HG02763 (cell line): ENCODE results near the gene DLG2.
"Not testable (repeated sequence)": the region's sequence is repeated elsewhere in the genome, so short reads cannot be mapped to it uniquely, and the experiment has no call there.

ENCODE experiments used
- ATAC-seq: cut with Tn5 transposase; IDR thresholded peaks from one replicate; pipeline ENCODE4 v1.9.1; 2021; ENCODE audit warnings: mild to moderate bottlenecking, moderate library complexity; ENCODE audit not compliant: unreplicated experiment

DLG2 gene

DNA sequence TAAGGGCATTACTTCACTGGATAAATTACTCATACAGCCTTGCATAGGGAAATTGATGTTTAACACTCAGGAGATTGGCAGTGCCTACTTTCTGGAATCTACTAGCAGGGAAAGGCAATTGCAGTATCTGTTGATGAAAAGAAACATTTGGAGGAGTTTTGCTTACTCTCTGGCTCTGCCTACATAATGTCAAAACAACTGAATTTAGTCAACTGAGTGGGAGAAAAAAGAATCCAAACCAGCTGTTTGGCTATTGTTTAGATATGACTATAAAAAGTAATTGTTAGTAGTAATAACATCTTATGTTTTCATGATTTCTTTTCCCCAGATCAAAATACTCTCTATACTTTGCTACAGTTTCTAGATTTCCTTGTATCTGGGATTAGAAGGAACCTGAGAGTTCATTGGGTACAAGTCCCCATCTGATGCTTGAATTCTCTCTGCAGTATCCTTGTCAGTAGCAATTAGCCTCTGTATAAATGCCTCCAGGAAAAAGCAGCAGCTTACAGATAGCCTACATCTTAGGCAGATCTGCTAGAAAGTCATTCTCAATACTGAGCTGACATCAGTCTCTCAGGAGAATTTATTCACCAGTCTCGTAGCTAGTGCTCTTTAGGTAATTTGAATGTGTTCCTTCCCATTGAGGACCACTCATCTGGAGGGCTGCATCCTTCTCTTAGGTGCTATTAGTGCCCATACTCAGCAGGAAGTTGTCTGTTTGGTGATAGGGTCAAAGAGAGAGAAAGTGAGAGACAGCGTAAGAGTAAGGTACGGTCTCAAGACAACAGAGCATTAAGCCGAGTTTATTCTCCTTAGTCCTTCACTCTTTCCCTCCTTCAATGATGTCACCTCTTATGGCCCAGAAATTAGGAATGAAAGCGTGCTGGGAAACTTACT, 2155.1 kb downstream of the DLG2 start:
- ATAC-seq: no peak

DNA sequence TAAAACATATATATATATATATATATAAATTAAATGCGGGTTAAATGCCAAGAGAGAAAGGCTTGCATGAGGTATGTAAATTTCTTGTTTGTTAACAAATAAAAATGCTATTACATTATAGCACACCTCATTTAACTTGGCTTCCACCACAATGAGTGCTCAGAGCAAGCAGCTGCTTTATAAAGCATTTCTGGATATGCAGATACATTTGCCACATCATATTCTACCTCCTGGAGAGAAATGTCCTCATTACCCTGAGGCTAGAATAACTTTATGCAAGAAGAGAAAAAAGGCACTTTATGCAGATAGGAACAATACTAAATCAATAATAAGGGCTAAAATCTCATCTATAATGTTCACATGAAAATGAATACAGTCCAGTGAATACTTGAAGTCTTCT, 2159.3 kb downstream of the DLG2 start:
- ATAC-seq: no peak

DNA sequence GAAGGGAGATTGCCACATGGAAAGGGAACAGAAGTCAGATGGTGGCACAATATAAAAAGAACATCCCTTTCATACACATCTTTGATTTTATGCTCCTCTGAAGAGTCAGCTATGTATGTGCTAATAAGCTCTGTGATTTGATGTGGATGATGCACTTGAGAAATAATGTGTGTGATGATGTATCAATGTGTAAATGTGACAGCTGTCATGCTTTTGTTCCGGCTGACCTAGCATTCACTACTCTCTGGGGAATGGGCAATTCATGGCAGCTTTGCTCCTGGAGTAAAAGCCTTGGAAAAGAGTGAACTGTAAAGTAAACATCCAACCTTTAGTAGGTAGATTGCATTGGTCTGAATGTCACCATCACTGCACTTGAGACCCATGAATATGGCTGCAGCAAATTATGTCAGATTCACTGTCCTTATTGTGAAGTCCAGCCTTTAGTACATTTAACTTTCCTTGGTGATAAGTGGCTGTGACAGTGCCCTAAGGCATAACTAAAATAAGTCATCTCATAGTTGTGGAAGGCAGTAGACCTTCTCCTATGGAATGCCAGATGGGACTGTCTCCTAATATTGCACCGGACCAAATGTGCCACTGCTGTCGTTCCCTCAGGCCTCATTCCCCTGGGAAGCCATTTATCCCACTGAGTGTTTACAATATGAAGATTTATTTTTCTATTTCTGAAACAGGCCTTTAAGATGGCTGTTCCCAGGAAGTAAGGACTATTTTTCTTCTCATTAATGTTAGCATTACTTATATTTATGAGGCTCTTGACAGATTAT, 2162.8 kb downstream of the DLG2 start:
- no peak for ATAC-seq

DNA sequence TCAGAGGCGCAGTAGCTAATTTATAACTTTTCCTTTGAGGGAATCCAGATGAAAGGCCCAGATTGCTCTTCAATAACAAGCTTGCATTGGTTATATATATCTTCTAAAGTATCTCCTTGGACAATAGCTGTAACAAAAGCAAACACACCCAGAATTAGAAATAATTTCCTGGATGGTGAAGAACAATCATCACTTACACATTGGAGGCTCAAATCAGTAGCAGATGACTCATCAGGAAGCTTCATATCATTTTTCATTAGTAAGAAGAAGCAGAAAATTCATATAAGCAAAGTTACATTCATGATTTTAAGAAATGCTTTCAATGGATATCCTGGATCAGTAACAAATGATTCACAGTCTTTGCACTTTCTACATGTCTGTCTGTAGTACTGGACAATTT, 2167.3 kb downstream of the DLG2 start:
- ATAC-seq: no peak

DNA sequence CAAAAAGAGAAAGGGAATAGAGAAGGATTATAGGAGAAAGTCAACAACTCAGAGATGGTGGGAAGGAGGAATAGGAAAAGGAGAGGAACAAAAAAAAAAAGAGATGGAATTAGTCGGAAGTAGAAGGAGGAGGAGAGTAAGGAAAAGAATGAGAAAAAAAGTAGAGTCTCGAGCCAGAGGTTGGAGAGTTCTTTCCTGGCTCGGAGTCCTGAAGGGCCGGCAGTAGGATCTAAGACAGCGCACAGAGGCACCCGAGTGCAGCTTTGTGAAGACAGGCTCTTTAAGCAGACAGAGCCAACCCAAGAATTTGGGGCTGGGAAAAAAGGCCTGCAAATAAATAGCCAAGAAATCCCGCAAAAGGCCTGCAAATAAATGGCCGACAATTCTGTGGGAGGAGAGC, 2170.6 kb downstream of the DLG2 start:
- ATAC-seq: no peak

DNA sequence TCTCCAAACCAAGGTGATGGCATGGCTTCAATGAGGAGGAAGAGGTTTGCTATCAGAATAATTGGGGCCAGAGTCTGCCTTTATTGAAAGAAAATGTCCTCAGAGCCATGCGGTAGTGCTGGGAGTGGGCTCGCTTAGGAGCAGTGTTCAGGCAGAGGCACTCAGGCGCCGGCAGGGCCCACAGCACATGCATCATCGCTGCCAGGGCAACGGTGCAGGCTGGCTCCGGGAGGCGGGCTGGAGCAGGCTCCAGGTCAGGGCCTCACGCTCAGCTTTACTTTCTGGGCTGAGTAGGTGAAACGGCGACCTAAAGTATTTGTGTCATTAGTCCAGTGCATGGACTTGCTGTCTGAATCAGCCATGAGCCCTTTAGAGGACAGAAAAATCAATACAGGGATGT, 2171.1 kb downstream of the DLG2 start:
- no peak for ATAC-seq

DNA sequence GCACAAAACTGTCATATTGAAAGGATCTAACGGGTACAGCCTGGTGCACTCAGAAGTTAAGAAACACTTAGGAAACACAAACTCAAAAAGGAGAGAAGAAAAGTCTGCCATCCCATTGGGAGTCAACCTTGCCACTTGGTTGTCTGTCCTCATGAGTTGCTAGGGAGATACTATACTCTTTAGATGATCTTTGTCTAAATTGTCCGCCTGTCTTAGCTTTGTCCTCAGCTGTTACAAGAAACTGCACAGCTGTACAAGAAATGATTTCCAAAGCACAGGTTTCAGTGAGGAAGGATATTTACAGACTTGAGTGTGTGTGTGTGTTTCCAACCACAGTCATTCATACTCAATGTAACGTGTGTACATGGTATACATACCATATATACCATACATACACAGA, 2171.8 kb downstream of the DLG2 start:
- no peak for ATAC-seq

DNA sequence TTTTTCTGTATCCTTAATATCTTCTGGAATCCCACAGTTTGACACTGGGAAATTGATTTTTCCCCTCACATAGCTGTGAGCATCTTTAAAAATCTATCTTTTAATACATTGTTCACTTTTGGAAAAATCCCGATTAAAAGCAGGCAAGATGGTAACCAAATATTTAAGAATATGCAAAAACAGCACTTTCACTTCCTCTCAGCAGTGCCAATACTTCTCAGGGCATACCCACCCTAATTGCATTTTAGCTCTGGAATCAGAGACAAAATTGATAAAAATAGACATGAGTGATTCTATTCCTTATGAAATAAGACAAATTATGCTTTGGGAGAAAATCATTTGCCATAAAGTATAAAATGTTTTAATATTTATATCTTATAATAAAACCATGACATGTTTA, 2172.5 kb downstream of the DLG2 start:
- no peak for ATAC-seq

DNA sequence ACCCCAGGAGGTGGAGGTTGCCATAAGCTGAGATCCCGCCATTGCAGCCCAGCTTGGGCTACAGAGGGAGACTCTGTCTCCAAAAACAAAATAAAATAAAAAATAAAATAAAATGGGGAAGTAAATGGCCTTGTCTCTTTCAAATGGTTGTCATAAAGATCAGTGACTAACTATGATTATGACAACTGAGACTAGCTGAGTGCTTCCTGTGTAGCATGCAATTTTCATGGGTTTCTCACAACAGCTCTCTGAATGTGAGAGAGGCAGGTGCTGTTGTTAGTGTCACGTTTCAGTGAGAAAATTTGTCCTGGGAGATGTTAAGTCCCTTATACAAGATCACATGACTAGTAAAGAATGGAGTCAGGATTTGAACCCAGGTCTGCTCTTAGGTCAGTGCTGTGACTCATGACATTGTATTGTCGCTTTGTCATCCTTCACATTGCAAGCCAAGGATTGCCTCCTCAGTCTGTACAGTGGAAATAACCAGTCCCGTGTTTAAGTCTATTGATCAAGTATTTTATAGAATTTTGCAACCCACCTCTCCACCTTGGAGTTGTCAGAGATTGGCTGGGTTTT, 2177.7 kb downstream of the DLG2 start:
- no peak for ATAC-seq

DNA sequence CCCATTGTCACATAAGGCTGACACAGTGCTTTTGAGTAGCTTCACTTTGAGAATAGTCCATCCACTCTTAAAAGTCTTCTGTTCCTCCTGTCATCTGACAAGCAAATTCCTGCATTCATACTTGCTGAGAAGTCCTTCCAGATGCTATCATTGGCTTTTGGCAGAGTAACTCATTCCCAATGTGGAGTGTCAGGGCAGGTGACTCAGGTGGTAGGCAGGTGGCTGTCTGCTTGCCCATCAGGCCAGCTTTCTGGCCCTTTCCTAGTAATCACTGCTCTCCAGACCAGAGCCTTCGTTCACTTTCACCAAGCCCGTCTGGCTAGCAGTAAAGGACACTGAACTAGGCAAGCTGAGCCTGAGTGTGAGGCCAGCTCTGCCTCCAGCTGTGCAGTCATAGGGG, 2178.5 kb downstream of the DLG2 start:
- ATAC-seq: no peak

DNA sequence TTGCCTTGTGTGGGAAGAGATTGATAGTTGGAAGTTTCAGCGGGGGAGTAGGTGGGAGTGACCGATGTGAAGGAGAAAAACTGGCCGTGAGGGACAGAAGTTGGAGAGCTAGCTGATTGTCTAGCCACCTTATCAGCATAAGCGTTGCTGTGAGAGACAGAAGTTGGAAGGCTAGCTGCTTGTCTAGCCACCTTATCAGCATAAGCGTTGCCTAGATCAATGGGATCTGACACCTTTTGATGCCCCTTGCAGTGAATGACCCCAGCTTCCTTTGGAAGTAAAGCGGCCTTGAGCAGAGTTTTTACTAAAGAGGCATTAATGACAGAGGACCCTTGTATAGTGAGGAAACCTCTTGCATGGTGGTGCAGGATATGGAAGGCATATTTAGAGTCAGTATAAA, 2183.3 kb downstream of the DLG2 start:
- ATAC-seq: not testable (repeated sequence)

DNA sequence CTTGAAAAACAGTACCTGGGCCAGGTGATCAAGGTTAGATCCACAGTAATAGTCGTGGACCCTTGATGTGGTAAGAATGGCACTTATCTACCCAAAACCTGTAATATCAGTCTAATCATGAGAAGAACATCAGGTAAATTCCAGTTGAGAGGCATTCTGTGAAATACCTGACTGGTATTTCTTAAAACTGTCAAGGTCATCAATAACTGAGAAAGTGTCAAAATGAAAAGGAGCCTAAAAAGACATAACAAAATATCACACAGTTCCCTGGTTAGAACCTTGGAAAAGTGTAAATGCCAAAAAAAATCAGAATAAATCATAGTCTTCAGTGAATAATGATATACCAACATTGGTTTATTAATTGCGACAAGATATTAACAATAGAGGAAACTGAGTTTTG, 2185.5 kb downstream of the DLG2 start:
- ATAC-seq: no peak

DNA sequence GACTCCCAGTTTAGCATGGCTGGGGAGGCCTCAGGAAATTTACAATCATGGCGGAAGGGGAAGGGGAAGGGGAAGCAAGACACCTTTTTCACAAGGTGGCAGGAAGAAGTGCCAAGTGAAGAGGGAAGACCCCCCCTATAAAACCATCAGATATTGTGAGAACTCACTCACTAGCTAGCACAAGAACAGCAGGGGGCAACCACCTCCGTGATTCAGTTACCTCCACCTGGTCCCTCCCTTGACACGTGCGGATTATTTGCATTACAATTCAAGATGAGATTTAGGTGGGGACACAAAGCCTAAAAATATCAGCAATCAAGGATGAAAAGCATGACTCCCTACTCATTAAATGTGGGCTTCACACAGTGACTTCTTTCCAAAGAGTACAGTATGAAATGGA, 2186.0 kb downstream of the DLG2 start:
- ATAC-seq: no peak

DNA sequence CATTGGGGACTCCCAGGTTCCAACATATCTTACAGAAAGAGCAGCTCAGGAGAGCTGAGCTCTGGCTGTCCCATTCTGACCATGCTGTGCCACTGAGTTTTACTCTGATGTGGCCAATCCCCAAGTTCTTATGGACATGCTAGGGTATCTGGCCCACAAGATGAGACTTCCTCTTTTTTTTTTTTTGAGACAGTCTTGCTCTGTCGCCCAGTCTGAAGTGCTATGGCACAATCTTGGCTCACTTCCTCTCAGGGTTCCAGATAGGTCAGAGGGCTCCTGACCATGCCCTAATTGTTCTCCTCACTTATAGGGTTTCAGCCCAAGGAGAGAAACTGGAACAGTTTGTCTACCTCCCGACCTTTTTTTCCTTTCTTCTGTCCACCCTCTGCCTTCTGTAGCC, 2188.7 kb downstream of the DLG2 start:
- ATAC-seq: no peak

DNA sequence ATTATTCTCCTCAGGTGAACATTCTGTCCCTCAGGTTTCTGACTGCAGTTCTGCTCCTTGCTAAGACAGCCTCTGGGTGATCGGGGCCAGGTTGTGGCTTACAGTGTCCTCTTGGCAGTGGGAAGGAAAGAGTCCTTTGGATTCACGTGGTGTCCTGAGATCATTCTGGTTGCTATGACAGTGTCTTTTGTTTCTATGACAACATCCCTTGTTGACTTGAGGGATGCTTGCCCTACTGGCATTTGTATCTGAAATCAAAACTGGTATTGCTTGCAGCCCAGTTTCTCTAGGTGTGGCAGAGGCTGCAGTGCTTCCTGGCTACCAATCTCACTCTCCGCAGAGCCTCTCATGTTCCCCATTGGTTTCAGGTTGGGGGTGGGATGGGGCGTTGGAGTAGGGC, 2189.2 kb downstream of the DLG2 start:
- ATAC-seq: no peak

DNA sequence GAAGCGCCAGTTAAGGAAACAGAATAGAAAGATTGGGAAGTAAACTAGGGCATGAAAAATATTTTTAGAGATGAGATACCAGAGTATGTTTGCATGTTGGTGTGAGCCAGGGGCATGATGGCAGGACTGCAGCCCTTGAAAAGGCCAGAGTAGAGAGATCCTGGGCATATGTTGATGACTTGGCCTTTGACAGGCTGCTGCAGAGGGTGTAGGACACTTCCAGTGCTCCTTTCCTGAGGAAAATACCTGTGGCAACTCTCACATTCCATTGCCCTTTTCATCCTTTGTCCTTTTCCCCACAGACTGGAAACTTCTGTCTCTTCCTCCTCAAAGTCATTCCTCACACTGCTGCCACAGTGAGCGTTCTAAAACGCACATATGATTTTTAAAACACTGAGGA, 2190.3 kb downstream of the DLG2 start:
- no peak for ATAC-seq

DNA sequence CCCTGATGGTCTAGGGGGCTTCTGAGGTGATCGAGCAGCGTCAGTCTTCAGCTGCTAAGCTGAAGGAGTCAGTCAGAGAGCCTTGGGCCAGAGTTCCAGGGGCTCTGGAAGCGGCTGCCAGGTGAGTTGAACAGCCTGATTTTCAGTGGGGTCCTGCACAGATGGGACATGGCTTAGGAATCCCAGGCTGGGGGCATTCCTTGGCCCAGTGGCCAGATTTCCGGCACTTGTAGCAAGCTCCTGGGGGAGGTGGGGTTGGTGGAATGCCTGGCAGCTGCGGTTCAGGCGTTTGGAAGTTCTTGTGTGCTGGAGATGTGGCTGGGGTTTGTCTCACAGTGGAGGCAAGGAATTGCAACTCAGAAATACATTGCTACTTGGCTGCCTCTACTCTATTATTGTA, 2192.3 kb downstream of the DLG2 start:
- not testable (repeated sequence) for ATAC-seq

DNA sequence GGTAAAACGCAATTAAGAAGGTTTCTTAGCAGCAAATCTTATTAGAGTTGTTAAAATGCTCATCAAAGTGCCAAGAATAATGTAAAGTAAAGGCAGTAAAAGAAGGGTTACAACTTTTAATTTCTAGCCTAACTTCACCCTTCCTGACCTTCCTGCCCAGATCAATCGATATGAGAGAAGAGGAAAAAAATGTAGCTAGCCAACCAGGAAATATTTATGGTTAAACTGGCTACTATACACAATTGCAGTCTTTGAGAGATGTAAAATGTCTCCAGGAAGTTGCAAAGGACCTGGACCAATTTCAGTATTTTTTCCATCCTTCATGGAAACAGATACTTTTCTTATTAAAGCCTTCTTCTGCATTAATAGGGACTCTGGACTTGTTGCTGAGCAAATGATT, 2199.2 kb downstream of the DLG2 start:
- ATAC-seq: no peak

DNA sequence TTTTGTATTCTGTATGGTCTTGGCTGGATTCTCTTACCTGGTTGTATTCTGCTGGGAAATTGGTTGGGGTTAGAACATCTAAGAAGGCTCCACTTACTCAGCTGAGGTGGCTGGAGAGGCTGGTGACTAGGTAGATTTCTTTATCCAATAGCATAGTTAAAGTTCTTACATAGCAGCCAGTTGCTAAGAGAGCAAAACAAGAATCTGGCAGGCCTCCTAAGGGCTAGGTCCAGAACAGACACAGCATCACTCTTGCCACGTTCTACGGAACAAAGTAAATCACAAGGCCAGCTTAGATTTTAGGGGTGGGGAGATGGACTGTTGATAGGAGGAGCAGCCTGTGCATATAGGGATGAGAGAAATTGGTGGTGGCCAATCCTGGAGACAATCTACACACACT, 2199.6 kb downstream of the DLG2 start:
- no peak for ATAC-seq

DNA sequence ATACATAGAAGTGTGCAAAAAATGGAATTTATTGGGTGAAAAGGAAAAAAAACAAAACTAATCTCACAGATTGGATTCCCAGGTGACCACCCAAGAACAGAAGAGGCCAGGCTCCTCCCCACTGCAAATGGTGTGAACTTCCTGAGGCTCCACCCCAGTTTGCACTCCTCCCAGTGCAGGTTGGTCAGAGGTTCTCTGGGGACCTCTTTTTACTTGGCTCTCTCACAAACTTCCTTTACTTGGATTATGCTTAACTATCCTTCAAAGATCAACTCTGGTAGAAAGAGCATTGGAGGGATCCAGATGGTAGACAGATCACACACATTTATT, 2202.0 kb downstream of the DLG2 start:
- ATAC-seq: no peak

DNA sequence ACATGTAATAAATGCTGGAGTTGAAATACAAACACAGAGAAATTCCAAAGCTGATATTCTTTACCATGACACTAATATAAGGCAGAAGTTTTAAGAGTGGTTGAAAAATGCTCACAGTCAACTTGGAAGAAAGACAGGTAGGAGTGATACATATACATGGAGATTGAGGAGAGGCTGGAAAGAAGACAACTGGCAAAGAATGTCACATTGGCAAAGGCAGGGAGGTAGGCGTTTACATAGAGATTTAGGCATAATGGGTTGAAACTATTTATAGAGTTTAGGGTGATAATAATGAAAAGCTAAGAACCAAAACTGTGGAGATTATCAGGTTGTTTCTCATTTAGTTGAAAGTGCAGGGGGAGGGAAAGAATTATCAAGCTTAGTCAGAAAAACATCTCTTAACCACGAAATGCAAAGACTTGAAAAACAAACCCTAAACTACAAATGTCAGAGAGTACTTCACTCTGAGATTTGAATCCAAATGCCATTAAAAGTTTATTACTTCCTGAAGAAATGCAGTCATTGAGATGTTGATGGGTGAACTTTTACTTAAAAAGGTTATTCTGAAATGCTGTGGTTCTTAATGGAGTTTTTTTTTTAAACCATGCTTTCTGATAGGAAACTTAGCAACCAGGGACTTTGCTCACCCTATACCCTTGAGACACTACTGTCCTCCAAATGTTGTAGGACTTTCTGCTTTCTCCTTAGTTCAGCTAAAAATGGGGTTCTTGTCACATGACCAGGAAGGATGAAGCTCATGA, 2202.6 kb downstream of the DLG2 start:
- ATAC-seq: no peak
